Endothelial cell (in vitro differentiated cells): Measurements from ENCODE around the gene FAF2. TPM values are rescaled to one million over a fixed set of nuclear protein-coding genes. Genes with fewer than 3 reads are reported as not detected.
"Not testable (repeated sequence)": the region's sequence is repeated elsewhere in the genome, so short reads cannot be mapped to it uniquely, and the experiment has no call there.

ENCODE experiments used
- DNase-seq: peaks from one replicate; pipeline ENCODE4 v3.0.0; 2021; ENCODE audit warnings: low spot score
- H3K27ac Mint-ChIP-seq: one replicate; pipeline ENCODE4 v1.8.0; 2021; ENCODE audit warnings: mixed read lengths, inconsistent platforms; ENCODE audit not compliant: unreplicated experiment
- H3K27me3 Mint-ChIP-seq: one replicate; pipeline ENCODE4 v1.8.0; 2021; ENCODE audit warnings: mild to moderate bottlenecking, moderate library complexity, mixed read lengths, inconsistent platforms; ENCODE audit not compliant: unreplicated experiment
- H3K36me3 Mint-ChIP-seq: one replicate; pipeline ENCODE4 v1.8.0; 2021; ENCODE audit warnings: mild to moderate bottlenecking, low read depth, mixed read lengths, inconsistent platforms; ENCODE audit not compliant: unreplicated experiment
- H3K4me1 Mint-ChIP-seq: one replicate; pipeline ENCODE4 v1.8.0; 2021; ENCODE audit warnings: mild to moderate bottlenecking, mixed read lengths, inconsistent platforms; ENCODE audit not compliant: unreplicated experiment
- H3K4me3 Mint-ChIP-seq: one replicate; pipeline ENCODE4 v1.8.0; 2021; ENCODE audit warnings: mild to moderate bottlenecking, mixed read lengths, inconsistent platforms; ENCODE audit not compliant: unreplicated experiment
- H3K9me3 Mint-ChIP-seq: one replicate; pipeline ENCODE4 v1.8.0; 2021; ENCODE audit warnings: mixed read lengths, inconsistent platforms; ENCODE audit not compliant: unreplicated experiment
- CTCF ChIP-seq: fragments of 200-600 bp; sonication (generic); IDR thresholded peaks from one replicate; pipeline ENCODE4 v1.5.0; 2021; ENCODE audit warnings: antibody characterized with exemption; ENCODE audit not compliant: unreplicated experiment
- total RNA-seq: library from RNA; stranded (reverse); fragmentation: NEBNext Ultra II Directional; extraction: Animal tissue kit (Norgen Biotek cat#: 25700); gene quantifications from one replicate; pipeline ENCODE4 v1.2.1, GENCODE V29; 2021; ENCODE audit not compliant: unreplicated experiment

FAF2 gene
- total RNA-seq, 1 donor from 2014 or later, result 40.6 TPM

- Mint-ChIP-seq H3K27ac (no peak overlapping the region), H3K36me3 (peaks cover 4% of the 10 kb centered on the region), H3K4me1 (no peaks in the 10 kb centered on the region), H3K4me3 (no peak overlapping the region), H3K27me3 (no peaks in the 10 kb centered on the region), H3K9me3 (no peaks in the 10 kb centered on the region)
- no peak for DNase-seq
- TF ChIP-seq CTCF, result no peak
Observed at GRCh38 chr5:176481711-176482110, 33.5 kb downstream of the FAF2 start.

GRCh38 chr5:176485176-176485575 is 37.0 kb downstream of the FAF2 start:
- no peaks in the 10 kb centered on the region for H3K9me3 Mint-ChIP-seq
- H3K36me3 Mint-ChIP-seq, result peaks cover 4% of the 10 kb centered on the region
- H3K4me3 Mint-ChIP-seq, result no peak overlapping the region
- H3K4me1 Mint-ChIP-seq, result no peaks in the 10 kb centered on the region
- no peaks in the 10 kb centered on the region for H3K27me3 Mint-ChIP-seq
- no peak overlapping the region for H3K27ac Mint-ChIP-seq
- no peak for DNase-seq
- no peak for TF ChIP-seq CTCF

GRCh38 chr5:176486189-176486757 is 38.1 kb downstream of the FAF2 start:
- Mint-ChIP-seq H3K4me3 (no peak overlapping the region), H3K27me3 (no peaks in the 10 kb centered on the region), H3K27ac (no peak overlapping the region), H3K9me3 (no peaks in the 10 kb centered on the region), H3K36me3 (peaks cover 4% of the 10 kb centered on the region), H3K4me1 (no peaks in the 10 kb centered on the region)
- DNase-seq, result no peak
- no peak for TF ChIP-seq CTCF

- not testable (repeated sequence) for H3K4me3 Mint-ChIP-seq, H3K9me3 Mint-ChIP-seq, DNase-seq, H3K36me3 Mint-ChIP-seq, H3K27me3 Mint-ChIP-seq, H3K27ac Mint-ChIP-seq, H3K4me1 Mint-ChIP-seq
Observed at GRCh38 chr5:176487160-176487559, 39.0 kb downstream of the FAF2 start.

GRCh38 chr5:176489077-176489476 is 40.9 kb downstream of the FAF2 start:
- H3K27me3 Mint-ChIP-seq, result no peaks in the 10 kb centered on the region

More at GRCh38 chr5:176489077-176489476, 40.9 kb downstream of the FAF2 start:
- Mint-ChIP-seq H3K9me3 (no peaks in the 10 kb centered on the region), H3K36me3 (peaks cover 11% of the 10 kb centered on the region), H3K4me1 (no peaks in the 10 kb centered on the region), H3K27ac (no peak overlapping the region), H3K4me3 (no peak overlapping the region)
- no peak for TF ChIP-seq CTCF
- no peak for DNase-seq
